Panc1 (cell line): ENCODE measurements around the gene ATP1A1. TPM values are rescaled to one million over a fixed set of nuclear protein-coding genes. Genes with fewer than 3 reads are reported as not detected.

ENCODE experiments used
- ATAC-seq: fragments of 200-7000 bp; cut with Tn5 transposase; 2 replicates; pipeline ENCODE4 v1.9.1; 2020; ENCODE audit warnings: mild to moderate bottlenecking, moderate library complexity
- BruUV-seq: library from RNA; stranded (reverse); fragments of 400-500 nt; replicated peaks from 2 replicates; lab custom pipeline; 2021; lab: Mats Ljungman, UMichigan
- CTCF ChIA-PET: fragments of 300-600 bp; sonication (Branson Sonifier 250); formaldehyde crosslinking; loops from one replicate; lab custom pipeline; 2022; ENCODE audit warnings: antibody characterized with exemption; lab: Charles Lee
- POLR2A ChIA-PET: fragments of 300-600 bp; sonication (Branson Sonifier 250); formaldehyde crosslinking; loops from one replicate; lab custom pipeline; 2022; ENCODE audit warnings: antibody characterized with exemption; lab: Charles Lee
- DNase-seq: peaks from one replicate; pipeline ENCODE4 v3.0.0-alpha.2; 2010; ENCODE audit warnings: low read depth, low spot score
- H3K27ac ChIP-seq: 2 replicates; pipeline ENCODE4 v1.5.1; 2011; ENCODE audit warnings: mild to moderate bottlenecking, low read length, inconsistent platforms
- H3K27me3 ChIP-seq: fragments of 200-500 bp; sonication (Bioruptor generic); 2 replicates; pipeline ENCODE4 v1.6.0; 2014; ENCODE audit warnings: low read length, inconsistent platforms; ENCODE audit not compliant: control insufficient read depth, insufficient read depth
- H3K36me3 ChIP-seq: fragments of 200-500 bp; sonication (Bioruptor generic); 2 replicates; pipeline ENCODE4 v1.5.1; 2014; ENCODE audit warnings: inconsistent platforms, mild to moderate bottlenecking, low read length, moderate library complexity; ENCODE audit not compliant: control insufficient read depth, insufficient read depth
- H3K4me1 ChIP-seq: 2 replicates; pipeline ENCODE4 v1.5.1; 2011; ENCODE audit warnings: inconsistent platforms, mild to moderate bottlenecking, low read length, moderate library complexity; ENCODE audit not compliant: control insufficient read depth, insufficient read depth
- H3K4me3 ChIP-seq, 2 experiments: 2 replicates each; pipeline ENCODE4 v1.5.1; 2011 to 2012; ENCODE audit warnings: low read depth in 2 of 2, low read length in 2 of 2, mild to moderate bottlenecking in 2 of 2, inconsistent platforms in 1 of 2, moderate library complexity in 1 of 2
- H3K9me3 ChIP-seq: fragments of 200-500 bp; sonication (Bioruptor generic); 2 replicates; pipeline ENCODE4 v1.5.1; 2014; ENCODE audit warnings: low read depth, mild to moderate bottlenecking, inconsistent platforms, low read length, moderate library complexity; ENCODE audit not compliant: control insufficient read depth, insufficient read depth
- POLR2AphosphoS5 ChIP-seq: IDR thresholded peaks from 2 replicates; pipeline ENCODE4 v1.6.1; 2012; ENCODE audit warnings: mild to moderate bottlenecking, low read depth, low read length, moderate library complexity
- REST ChIP-seq, 2 experiments: IDR thresholded peaks; 2 replicates each; pipeline ENCODE4 v1.6.1; 2011 to 2012; ENCODE audit warnings: low read depth in 2 of 2, control low read depth in 1 of 2, low read length in 1 of 2, mild to moderate bottlenecking in 1 of 2, moderate library complexity in 1 of 2; ENCODE audit not compliant: insufficient read depth in 1 of 2
- SIN3A ChIP-seq: IDR thresholded peaks from 2 replicates; pipeline ENCODE4 v1.6.1; 2012; ENCODE audit warnings: low read depth, mild to moderate bottlenecking, low read length, moderate library complexity, borderline replicate concordance; ENCODE audit not compliant: insufficient read depth
- TCF7L2 ChIP-seq: IDR thresholded peaks from 2 replicates; pipeline ENCODE4 v1.6.1; 2011; ENCODE audit warnings: mild to moderate bottlenecking, low read depth, low read length, inconsistent platforms
- in situ Hi-C: cut with HindIII; loops from 2 replicates; pipeline ENCODE4 v1.10.0; 2016; ENCODE audit warnings: low sequenced_read_pairs, low pct_unique_long_range_greater_than_20kb
- intact Hi-C: fragments of 100-400 bp; cut with micrococcal nuclease; formaldehyde crosslinking; loops from one replicate; pipeline ENCODE4 v1.10.0; 2022; ENCODE audit not compliant: unreplicated experiment
- total RNA-seq: library from RNA; stranded (reverse); gene quantifications from one replicate; pipeline ENCODE4 v1.2.1, GENCODE V29; 2021; ENCODE audit not compliant: unreplicated experiment
- TF ChIP-seq, protein P1 (sequence below): fragments of 450-650 bp; IDR thresholded peaks from 2 replicates; pipeline ENCODE4 v1.5.1; 2017; ENCODE audit warnings: mild to moderate bottlenecking

ATP1A1 gene
- total RNA-seq, 1 experiment from 2014 or later, result 131 TPM

DNA sequence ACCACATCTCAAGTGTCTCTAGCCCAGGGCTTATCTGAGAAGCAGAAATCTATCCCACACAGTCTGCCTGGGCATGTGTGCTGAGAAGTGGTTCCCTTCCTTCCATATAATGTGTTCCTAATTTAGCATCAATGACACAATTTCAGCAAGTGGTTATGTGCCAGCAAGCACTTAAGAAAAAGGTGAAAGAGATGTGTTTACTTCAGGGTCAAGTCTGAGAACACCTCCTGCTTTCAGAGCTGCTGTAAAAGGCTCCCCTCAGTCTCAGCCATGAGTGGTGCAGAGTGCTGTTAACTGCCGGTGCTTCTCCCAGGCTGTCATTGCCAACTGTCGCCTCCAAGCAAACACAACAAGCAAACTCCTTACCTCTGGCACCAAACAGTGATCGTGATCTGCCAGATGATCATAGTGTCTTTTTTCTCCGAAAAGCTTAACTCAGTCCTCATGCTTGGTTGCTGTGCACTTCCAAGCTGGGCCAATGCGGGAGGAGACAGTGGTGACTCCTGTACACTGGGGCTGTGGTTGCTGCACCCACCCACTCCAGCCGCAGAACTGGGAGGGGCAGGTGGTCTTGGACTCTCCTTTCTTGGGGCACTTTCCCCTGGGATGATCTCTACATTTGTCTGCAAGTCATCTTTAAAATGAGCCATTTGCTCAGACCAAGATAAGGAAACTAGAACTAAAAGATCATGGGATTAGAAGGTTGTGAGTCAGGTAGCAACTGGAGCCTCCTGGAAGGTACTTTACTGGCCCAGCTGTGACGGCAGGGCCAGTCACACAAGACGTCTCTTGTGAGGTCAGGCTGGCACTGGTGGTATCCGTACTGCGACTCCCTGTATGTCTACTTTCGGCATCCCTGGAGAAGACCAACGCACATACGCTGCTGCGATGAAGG is 32.4 kb downstream of the ATP1A1 start:
- BruUV-seq, result no TSS peak
- intact Hi-C loops (no loop called here), in situ Hi-C loops (no loop called here)
- Histone ChIP-seq H3K9me3 (no peaks in the 10 kb centered on the region), H3K27me3 (no peaks in the 10 kb centered on the region), H3K36me3 (peaks cover 7% of the 10 kb centered on the region), H3K4me1 (no peaks in the 10 kb centered on the region), H3K27ac (no peak overlapping the region), H3K4me3 (no peak overlapping the region)
- no peak for ATAC-seq
- no peak for DNase-seq
- no peak for TF ChIP-seq SIN3A
- TF ChIP-seq TCF7L2, result no peak
- TF ChIP-seq POLR2AphosphoS5, result no peak
- TF ChIP-seq, protein P1, sequence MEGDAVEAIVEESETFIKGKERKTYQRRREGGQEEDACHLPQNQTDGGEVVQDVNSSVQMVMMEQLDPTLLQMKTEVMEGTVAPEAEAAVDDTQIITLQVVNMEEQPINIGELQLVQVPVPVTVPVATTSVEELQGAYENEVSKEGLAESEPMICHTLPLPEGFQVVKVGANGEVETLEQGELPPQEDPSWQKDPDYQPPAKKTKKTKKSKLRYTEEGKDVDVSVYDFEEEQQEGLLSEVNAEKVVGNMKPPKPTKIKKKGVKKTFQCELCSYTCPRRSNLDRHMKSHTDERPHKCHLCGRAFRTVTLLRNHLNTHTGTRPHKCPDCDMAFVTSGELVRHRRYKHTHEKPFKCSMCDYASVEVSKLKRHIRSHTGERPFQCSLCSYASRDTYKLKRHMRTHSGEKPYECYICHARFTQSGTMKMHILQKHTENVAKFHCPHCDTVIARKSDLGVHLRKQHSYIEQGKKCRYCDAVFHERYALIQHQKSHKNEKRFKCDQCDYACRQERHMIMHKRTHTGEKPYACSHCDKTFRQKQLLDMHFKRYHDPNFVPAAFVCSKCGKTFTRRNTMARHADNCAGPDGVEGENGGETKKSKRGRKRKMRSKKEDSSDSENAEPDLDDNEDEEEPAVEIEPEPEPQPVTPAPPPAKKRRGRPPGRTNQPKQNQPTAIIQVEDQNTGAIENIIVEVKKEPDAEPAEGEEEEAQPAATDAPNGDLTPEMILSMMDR, result no peak
- no peak for TF ChIP-seq REST (IDR thresholded peaks at IDR 0.05; ENCODE audit: insufficient read depth in 1 of 2, low read depth in 2 of 2, low read length in 1 of 2)
- ChIA-PET POLR2A (no interaction called here), CTCF (no interaction called here)

- no TSS peak for BruUV-seq
- ChIA-PET CTCF (no interaction called here), POLR2A (no interaction called here)
- DNase-seq (no peak), ATAC-seq (no peak)
- TF ChIP-seq POLR2AphosphoS5 (no peak), TCF7L2 (no peak), REST (IDR thresholded peaks at IDR 0.05; ENCODE audit: insufficient read depth in 1 of 2, low read depth in 2 of 2, low read length in 1 of 2) (no peak), SIN3A (no peak)
- TF ChIP-seq, protein P1, result no peak
- H3K27ac ChIP-seq, result no peak overlapping the region
- no peaks in the 10 kb centered on the region for H3K27me3 ChIP-seq
- no peak overlapping the region for H3K4me3 ChIP-seq
- no peaks in the 10 kb centered on the region for H3K9me3 ChIP-seq
- H3K36me3 ChIP-seq, result no peaks in the 10 kb centered on the region; the same call in none of the 2 replicates
- intact Hi-C loops, result no loop called here
- no peaks in the 10 kb centered on the region for H3K4me1 ChIP-seq
- in situ Hi-C loops, result no loop called here
Measured at GRCh38 chr1:116407033-116407432, 34.0 kb downstream of the ATP1A1 start.
